Measurements from ENCODE around the gene TNFRSF1A.

GRCh38 chr12:6285063-6285477, 56.8 kb downstream of the TNFRSF1A start:
- TF ChIP-seq, protein P1, sequence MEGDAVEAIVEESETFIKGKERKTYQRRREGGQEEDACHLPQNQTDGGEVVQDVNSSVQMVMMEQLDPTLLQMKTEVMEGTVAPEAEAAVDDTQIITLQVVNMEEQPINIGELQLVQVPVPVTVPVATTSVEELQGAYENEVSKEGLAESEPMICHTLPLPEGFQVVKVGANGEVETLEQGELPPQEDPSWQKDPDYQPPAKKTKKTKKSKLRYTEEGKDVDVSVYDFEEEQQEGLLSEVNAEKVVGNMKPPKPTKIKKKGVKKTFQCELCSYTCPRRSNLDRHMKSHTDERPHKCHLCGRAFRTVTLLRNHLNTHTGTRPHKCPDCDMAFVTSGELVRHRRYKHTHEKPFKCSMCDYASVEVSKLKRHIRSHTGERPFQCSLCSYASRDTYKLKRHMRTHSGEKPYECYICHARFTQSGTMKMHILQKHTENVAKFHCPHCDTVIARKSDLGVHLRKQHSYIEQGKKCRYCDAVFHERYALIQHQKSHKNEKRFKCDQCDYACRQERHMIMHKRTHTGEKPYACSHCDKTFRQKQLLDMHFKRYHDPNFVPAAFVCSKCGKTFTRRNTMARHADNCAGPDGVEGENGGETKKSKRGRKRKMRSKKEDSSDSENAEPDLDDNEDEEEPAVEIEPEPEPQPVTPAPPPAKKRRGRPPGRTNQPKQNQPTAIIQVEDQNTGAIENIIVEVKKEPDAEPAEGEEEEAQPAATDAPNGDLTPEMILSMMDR (IDR thresholded peaks at IDR 0.05; ENCODE audit: insufficient read depth, low read length): peak; percentile 82
- TF ChIP-seq POLR2AphosphoS5 (IDR thresholded peaks at IDR 0.05; ENCODE audit: low read depth) (no peak), GABPA (IDR thresholded peaks at IDR 0.05; ENCODE audit: low read depth) (no peak)

Measured in HL-60 (cell line).